Body of pancreas (tissue), 4 donors: ENCODE measurements around the gene AANAT. TPM values are rescaled to one million over a fixed set of nuclear protein-coding genes. Genes with fewer than 3 reads are reported as not detected.
A peak's percentile ranks its signal among the peaks of the same experiment; 100 is the strongest.

ENCODE experiments used
- ATAC-seq: fragments of 150-250 bp; one replicate; pipeline ENCODE4 v1.9.1; 2016
- DNase-seq, 4 donors: peaks; one replicate each; pipeline ENCODE4 v3.0.0-alpha.2; 2019
- H3K27ac ChIP-seq, 4 donors: fragments of 200-600 bp; sonication (generic); 1 replicate in 3 of 4; 2 replicates in 1 of 4; pipeline versions ENCODE4 v1.5.1 to v1.6.1; 2016 to 2019; ENCODE audit warnings: mild to moderate bottlenecking in 1 of 4, mixed read lengths in 1 of 4, moderate library complexity in 1 of 4
- H3K27me3 ChIP-seq, 2 donors: fragments of 200-600 bp; sonication (generic); one replicate each; pipeline ENCODE4 v1.6.0; 2016; ENCODE audit warnings: mild to moderate bottlenecking in 1 of 2
- H3K36me3 ChIP-seq, 2 donors: fragments of 200-600 bp; sonication (generic); replicated peaks in 1 of 2; 2 replicates each; pipeline ENCODE4 v1.5.1; 2016; ENCODE audit warnings: low read depth in 2 of 2; ENCODE audit not compliant: insufficient read depth in 1 of 2
- H3K4me1 ChIP-seq: fragments of 200-600 bp; sonication (generic); one replicate; pipeline ENCODE4 v1.6.0; 2016
- H3K4me3 ChIP-seq, 2 donors: fragments of 200-600 bp; sonication (generic); 1 replicate in 1 of 2; 2 replicates in 1 of 2; pipeline ENCODE4 v1.5.1; 2016 to 2019
- H3K9me3 ChIP-seq, 3 donors: fragments of 200-600 bp; sonication (generic); 1 replicate in 2 of 3; 2 replicates in 1 of 3; pipeline ENCODE4 v1.5.1; 2016
- POLR2A ChIP-seq, 3 donors: fragments of 450-650 bp; IDR thresholded peaks; one replicate each; pipeline ENCODE4 v1.6.1; 2016; ENCODE audit warnings: antibody characterized with exemption in 3 of 3, mild to moderate bottlenecking in 2 of 3
- WGBS, 2 donors: methylation state at CpG; one replicate each; pipeline ENCODE4 v1.1.5; 2017; 5-methylcytosine and 5-hydroxymethylcytosine counted together
- intact Hi-C: fragments of 100-400 bp; cut with DNase I; formaldehyde crosslinking; loops from one replicate; pipeline ENCODE4 v1.15.1; 2023
- total RNA-seq, 2 donors: library from RNA; depleted of rRNA; stranded (reverse); fragments of >200 nt; gene quantifications; one replicate each; pipeline ENCODE4 v1.1.0, GENCODE V29; 2016
- TF ChIP-seq, protein P1 (sequence below), 7 experiments: fragments of 450-650 bp in 4 of 7; fragments of 200-600 bp in 3 of 7; sonication (generic) in 3 of 7; IDR thresholded peaks; one replicate each; pipeline ENCODE4 v1.5.1; 2016 to 2019; ENCODE audit warnings: antibody characterized with exemption in 7 of 7

AANAT gene
- total RNA-seq, 2 donors from 2014 or later = not detected

DNA sequence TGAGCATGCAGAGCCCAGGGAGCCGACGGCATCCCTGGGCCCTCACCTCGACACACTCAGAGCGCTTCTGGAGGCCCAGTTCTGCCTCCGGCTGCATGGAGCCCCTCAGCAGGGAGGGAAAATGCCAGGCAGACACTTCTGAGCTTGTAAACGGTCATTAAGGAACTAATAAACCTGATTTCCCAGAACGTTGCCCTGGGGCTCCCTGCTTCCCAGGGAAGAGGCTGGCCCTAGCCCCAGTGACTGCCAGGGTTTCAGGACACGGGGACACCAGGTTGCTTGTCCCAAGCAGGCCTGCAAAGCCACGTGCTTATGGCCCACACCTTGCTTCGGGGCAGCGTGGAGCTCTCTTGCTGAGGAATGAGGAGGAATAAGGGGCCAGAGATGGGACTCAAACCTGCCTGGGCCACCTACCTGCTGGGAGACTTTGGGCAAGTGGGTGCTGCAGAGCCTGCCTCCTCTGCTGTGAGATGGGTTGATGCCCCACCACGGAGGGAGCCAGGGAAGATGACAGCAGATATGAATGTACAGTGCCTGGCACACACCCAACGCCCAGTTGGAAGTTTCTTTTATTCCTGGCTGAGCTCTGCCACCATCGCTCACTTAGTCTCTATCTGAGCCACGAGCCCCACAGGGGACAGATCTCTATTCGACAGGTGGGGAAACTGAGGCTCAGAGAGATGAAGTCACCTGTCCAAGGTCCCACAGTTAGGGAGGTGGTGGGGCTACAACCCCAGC, 28.4 kb downstream of the AANAT start:
- WGBS, 2 donors = 55 to 68% methylated on average over 5 to 16 of the region's 16 CpGs
- H3K4me3 ChIP-seq = no peak overlapping the region
- no peak for ATAC-seq
- DNase-seq = no peak
- no peaks in the 10 kb centered on the region for H3K9me3 ChIP-seq
- no peak for TF ChIP-seq POLR2A (IDR thresholded peaks at IDR 0.05)
- TF ChIP-seq, protein P1, sequence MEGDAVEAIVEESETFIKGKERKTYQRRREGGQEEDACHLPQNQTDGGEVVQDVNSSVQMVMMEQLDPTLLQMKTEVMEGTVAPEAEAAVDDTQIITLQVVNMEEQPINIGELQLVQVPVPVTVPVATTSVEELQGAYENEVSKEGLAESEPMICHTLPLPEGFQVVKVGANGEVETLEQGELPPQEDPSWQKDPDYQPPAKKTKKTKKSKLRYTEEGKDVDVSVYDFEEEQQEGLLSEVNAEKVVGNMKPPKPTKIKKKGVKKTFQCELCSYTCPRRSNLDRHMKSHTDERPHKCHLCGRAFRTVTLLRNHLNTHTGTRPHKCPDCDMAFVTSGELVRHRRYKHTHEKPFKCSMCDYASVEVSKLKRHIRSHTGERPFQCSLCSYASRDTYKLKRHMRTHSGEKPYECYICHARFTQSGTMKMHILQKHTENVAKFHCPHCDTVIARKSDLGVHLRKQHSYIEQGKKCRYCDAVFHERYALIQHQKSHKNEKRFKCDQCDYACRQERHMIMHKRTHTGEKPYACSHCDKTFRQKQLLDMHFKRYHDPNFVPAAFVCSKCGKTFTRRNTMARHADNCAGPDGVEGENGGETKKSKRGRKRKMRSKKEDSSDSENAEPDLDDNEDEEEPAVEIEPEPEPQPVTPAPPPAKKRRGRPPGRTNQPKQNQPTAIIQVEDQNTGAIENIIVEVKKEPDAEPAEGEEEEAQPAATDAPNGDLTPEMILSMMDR (IDR thresholded peaks at IDR 0.05) = no peak
- H3K27me3 ChIP-seq = no peaks in the 10 kb centered on the region
- peaks cover 76% of the 10 kb centered on the region for H3K4me1 ChIP-seq
- intact Hi-C loops = no loop called here
- H3K36me3 ChIP-seq = no peaks in the 10 kb centered on the region
- peak overlapping the region in 1 of 4 donors; percentile 5 for H3K27ac ChIP-seq

DNA sequence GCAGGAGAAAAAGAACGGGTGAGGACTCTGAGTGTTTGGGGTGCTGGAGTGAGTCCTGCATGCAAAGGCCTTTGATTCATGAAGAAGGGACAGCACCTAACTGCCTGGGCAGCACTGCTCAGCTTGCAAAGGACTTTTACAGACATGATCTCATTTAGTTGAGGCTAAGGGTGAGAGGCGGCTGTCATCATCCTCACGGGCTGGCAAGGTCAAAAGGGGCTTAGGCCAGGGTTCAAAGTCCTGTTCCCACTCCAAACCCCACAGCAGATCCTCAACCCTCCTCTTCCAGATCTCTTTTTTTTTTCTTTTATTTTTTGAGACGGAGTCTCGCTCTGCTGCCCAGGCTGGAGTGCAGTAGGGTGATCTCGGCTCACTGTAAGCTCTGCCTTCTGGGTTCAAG, 29.1 kb downstream of the AANAT start:
- no peak overlapping the region for H3K27ac ChIP-seq
- 75 to 77% methylated on average over 5 to 6 of the region's 6 CpGs for WGBS, 2 donors

DNA sequence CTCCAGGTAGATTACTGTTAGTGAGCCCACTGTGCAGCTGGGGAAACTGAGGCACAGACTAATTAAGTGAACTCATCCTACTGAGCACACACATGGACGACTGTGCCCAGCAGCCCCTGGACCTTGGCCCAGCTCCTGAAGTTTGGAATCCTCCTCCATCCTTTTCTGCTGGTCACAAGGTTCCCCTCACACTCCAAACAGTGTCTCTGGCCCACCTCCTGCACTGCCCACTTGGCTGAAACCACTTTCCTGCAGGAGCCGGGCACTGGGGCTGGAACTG, 30.2 kb downstream of the AANAT start:
- 0 to 11% methylated on average over 1 to 2 of the region's 2 CpGs for WGBS, 2 donors

More for the DNA sequence above, 29.1 kb downstream of the AANAT start:
- intact Hi-C loops = no loop called here
- peaks cover 74% of the 10 kb centered on the region for H3K4me1 ChIP-seq
- H3K36me3 ChIP-seq = no peaks in the 10 kb centered on the region
- TF ChIP-seq, protein P1 (IDR thresholded peaks at IDR 0.05) = no peak
- TF ChIP-seq POLR2A (IDR thresholded peaks at IDR 0.05) = no peak
- no peaks in the 10 kb centered on the region for H3K27me3 ChIP-seq
- H3K9me3 ChIP-seq = no peaks in the 10 kb centered on the region
- DNase-seq = no peak
- H3K4me3 ChIP-seq = no peak overlapping the region
- no peak for ATAC-seq

DNA sequence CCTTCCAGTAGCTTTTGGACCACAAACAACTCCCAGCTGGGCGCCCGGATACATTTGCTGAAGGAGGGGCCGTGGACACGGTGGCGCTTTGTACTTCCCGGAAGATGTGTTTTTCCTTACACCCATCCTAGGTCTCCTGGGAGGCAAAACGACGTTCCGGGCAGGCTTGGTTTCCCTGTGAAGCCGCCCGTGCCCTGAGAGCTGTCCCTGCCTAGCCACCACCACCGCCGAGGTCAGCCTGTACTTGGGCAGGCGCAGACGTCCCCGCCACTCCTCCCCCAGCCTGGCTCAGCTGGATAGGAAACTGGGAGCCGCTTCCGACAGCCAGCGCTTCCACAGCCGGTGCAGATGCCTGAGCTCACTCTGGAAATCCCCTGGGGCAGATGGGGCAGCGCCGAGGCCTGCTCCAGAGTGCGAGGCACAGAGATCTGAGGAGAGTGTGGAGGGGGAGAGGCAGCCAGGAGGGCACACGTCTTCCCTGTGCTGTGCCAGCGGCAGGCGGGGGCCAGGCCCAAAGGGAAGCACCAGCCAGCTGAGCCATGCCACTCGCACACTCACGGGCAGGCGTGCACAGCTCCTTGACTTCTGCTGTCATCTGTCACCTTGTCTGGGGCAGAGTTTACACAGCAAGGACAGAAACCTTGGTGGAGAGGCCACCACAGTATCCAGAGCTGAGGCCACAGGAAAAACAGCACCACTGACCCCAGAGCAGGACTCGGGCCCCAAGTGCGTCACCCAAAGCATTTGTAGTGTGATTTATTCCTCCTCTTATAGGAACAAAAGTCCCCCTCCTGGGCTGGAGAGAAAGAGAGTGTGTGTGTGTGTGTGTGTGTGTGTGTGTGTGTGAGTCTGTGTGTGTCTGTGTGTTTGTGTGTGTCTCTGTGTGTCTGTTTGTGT, 30.8 kb downstream of the AANAT start:
- H3K4me3 ChIP-seq = no peak overlapping the region
- no peaks in the 10 kb centered on the region for H3K27me3 ChIP-seq
- no peaks in the 10 kb centered on the region for H3K36me3 ChIP-seq
- H3K27ac ChIP-seq = peak overlapping the region; percentile 76 to 96 (median 89)
- DNase-seq (peak; percentile 81 to 92 (median 90)), ATAC-seq (peak; percentile 49)
- intact Hi-C loops = no loop called here
- 14 to 30% methylated on average over 2 to 31 of the region's 31 CpGs for WGBS, 2 donors
- H3K9me3 ChIP-seq = no peaks in the 10 kb centered on the region
- TF ChIP-seq POLR2A (IDR thresholded peaks at IDR 0.05) = peak; percentile 46 to 84 (median 74)
- TF ChIP-seq, protein P1 (IDR thresholded peaks at IDR 0.05) = peak in 1 of 7 experiments; percentile 7
- peaks cover 78% of the 10 kb centered on the region for H3K4me1 ChIP-seq

More for the DNA sequence above, 30.2 kb downstream of the AANAT start:
- Histone ChIP-seq H3K36me3 (no peaks in the 10 kb centered on the region), H3K27ac (peak overlapping the region; percentile 76 to 96 (median 89)), H3K4me3 (no peak overlapping the region), H3K27me3 (no peaks in the 10 kb centered on the region), H3K4me1 (peaks cover 76% of the 10 kb centered on the region), H3K9me3 (no peaks in the 10 kb centered on the region)
- DNase-seq (no peak), ATAC-seq (no peak)
- no peak for TF ChIP-seq POLR2A (IDR thresholded peaks at IDR 0.05)
- TF ChIP-seq, protein P1 (IDR thresholded peaks at IDR 0.05) = no peak
- intact Hi-C loops = no loop called here
